Activated CD4-positive, alpha-beta T cell treated with anti-CD3 and anti-CD28 coated beads, Interleukin-2, amount 50 U/mL, for 1 hour (primary cell): ENCODE measurements around the gene CXXC1.
"Not testable (repeated sequence)": the region's sequence is repeated elsewhere in the genome, so short reads cannot be mapped to it uniquely, and the experiment has no call there.

ENCODE experiments used
- DNase-seq: peaks from one replicate; pipeline ENCODE4 v3.0.0-alpha.2; 2020

CXXC1 gene

DNA sequence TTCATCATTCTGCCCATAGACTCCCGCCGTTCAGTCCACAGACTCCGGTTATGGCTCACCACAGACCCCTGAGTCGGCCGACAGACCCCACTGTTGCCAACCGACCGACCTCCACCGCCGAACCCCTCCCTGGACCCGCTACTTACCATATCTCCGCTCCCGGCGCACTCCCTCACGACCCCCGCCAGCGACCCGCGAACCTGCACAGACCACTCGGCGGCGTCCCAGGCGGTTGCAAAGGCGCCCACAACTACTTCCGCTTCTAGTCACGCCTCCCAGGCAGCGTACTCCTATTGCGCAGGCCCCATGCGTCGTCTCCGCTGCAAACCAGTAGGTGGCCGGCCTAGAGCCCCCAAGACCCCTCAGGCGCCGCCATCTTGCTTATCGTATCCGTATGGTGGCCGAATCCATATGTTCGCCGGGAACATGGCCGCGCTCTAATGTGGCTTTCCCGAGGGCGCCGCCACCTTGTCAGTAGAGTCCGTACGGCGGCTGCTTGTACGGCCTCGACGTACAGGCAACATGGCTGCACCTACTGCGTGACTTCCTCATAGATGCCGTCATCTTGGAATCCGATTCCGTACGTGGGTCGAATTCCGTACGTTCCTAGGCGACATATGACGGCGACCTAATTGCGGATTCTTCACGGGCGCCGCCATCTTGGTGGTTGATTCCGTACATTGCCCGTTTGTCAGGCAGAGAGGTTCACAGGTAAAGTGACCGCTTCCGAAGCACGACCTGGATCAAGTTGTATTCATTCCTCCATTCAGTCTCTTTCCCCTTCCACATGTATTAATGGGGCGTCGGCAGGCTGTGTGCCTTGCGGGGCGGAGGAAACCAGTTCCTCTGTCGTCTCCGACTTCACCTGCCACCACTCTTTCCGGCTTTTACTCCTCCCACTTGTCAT is at the start of gene CXXC1:
TSS of gene CXXC1 (minus strand) at position 252 of the 907 bp plus-strand sequence. CDS start at position 149, 103 bp downstream.
- DNase-seq, result peak; percentile 96

DNA sequence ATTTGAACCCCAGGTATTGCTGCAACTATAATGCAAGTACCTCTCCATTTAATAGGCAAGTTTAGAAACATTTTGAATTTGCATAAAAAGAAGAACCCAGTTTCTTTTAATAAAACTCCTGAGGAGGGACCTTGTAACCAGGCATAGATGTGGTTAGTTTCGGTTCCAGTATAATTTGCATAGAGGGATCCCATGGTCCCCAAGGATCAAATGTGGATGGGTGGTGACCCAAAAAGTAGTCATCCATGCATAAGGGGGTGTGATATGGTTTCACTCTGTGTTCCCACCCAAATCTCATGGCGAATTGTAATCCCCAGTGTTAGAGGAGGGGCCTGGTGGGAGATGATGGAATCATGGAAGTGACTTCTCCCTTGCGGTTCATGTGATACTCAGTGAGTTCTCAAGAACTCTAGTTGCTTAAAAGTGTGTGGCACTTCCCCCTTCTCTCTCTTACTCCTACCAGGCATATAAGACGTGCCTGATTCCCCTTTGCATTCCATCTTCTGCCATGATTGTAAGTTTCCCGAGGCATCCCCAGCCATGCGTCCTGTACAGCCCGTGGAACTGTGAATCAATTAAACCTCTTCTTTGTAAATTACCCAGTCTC is 47.2 kb upstream of the CXXC1 start:
- no peak for DNase-seq

GRCh38 chr18:50331691-50332090 is 44.2 kb upstream of the CXXC1 start:
- no peak for DNase-seq

DNA sequence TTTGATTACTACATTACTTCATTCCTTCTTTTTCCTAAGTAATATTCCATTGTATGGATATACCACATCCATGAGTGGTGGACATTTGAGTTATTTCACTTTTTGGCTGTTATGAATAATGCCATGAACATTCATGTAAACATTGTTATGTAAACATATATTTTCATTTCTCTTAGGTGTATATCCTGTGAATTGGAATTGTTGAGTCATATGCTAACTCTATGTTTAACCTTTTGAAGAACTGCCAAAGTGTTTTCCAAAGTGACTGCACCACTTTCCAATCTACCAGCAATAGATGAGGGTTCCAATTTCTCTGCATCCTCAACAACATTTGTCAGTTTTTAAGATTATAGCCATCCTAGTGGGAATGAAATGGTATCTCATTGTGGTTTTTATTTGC is 42.7 kb upstream of the CXXC1 start:
- no peak for DNase-seq

- no peak for DNase-seq
Observed at GRCh38 chr18:50327983-50328382, 40.5 kb upstream of the CXXC1 start.

- no peak for DNase-seq
Observed at GRCh38 chr18:50320719-50321118, 33.2 kb upstream of the CXXC1 start.

- no peak for DNase-seq
Observed at GRCh38 chr18:50315100-50315871, 27.8 kb upstream of the CXXC1 start.

GRCh38 chr18:50313873-50314460 is 26.5 kb upstream of the CXXC1 start:
- no peak for DNase-seq

- no peak for DNase-seq
Observed at GRCh38 chr18:50313031-50313607, 25.6 kb upstream of the CXXC1 start.

GRCh38 chr18:50312296-50313030 is 25.0 kb upstream of the CXXC1 start:
- DNase-seq, result no peak

- DNase-seq, result no peak
Observed at GRCh38 chr18:50311650-50312049, 24.2 kb upstream of the CXXC1 start.

- DNase-seq, result no peak
Observed at GRCh38 chr18:50310080-50310479, 22.6 kb upstream of the CXXC1 start.

DNA sequence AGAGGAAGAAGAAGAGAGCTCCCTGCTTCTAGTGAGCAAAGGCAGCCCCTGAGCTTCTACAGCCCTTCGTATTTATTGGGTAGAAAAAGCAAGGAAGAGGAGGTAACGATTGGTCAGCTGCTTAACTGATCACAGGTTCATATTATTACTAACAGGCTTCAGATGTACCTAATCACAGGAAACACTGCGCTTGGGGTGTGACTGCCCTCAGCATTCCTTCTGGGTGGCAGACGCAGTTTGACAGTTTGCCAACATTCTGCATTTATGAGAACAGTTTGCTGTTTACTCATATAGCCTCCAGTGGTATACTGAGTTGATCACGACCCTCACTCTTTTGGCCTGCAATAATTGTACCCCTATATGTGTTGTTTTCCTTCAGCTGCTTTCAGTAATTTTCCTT is 21.4 kb upstream of the CXXC1 start:
- DNase-seq, result not testable (repeated sequence)

DNA sequence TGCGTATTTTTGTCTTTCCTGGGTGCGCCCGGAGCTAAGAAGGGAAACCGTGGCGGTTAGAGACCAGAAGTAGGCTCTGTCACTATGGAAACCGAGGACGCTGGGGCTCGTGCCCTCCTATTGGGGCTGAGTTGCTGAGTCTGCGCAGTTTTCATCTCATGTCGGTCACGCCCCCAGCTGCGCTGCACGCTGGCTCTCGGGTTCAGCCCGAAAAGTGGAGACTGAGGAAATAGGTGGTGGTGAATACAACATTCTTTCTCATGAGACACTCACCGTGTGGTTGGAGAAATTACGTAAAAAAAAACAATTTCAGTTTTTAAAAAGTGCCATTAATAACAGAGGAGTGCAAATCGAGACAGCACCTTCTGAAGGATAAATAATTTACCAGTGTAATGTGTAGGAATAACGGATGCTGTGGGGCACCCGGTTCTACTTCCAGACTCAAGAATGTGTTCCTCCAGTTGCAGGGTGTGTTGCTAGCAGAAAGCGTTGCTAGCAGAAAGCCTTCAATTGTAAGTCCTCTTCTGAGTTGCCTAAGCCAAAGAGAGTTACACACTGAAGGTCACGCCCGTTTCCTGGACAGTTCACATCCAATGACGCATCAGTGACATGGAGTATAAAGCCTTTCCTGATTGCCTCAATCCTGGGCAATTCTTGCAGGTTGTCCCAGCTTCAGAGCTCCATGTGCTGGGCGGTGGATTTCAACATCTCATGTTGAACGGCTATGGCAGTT is 20.4 kb upstream of the CXXC1 start:
- DNase-seq, result peak; percentile 90

DNA sequence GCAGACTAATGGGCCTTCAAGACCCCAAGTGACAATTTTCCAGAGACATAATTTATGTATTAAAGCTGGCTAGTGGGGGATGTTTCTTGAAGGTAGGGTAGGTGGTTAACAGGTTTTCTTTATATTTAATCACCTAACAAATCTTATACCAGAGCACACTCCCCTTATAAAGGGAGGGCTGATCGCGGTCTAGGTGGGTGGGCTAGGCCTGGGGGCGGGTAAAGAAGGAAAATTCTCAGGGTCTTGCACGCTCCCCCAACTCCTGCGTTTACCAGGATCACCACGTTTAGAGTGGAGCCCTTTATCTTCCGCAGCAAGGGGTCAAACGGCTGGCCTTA is 19.9 kb upstream of the CXXC1 start:
- no peak for DNase-seq

- DNase-seq, result no peak
Observed at GRCh38 chr18:50306944-50307343, 19.5 kb upstream of the CXXC1 start.

- no peak for DNase-seq
Observed at GRCh38 chr18:50301074-50301473, 13.6 kb upstream of the CXXC1 start.

DNA sequence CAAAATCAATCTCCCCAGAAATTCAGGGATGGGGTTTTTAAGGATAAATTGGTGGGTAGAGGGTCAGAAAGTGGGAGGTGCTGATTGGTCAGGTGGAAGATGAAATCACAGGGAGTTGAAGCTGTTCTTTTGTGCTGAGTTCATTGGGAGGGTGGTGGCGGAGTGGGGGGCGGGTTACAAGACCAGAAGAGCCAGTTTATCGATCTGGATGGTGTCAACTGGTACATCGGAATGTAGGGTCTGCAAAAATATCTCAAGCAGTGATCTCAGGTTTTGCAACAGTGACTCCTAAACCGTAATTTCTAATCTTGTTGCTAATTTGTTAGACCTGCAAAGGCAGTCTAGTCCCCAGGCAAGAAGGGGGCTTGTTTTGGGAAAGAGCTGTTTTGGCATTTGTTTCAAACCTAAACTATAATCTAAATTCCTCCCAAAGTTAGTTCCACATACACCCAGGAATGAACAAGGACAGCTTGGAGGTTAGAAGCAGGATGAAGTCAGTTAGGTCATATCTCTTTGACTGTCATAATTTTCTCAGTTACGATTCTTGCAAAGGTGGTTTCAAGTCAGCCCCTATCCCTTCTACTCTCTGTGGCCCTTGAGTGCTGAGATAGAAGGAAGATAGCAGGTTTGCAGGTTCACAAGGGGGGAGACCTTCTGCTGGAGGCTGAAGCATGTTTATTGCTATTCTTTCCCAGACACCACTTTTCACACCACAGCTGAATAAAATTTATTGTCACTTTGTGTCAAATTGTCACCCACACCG is 12.3 kb upstream of the CXXC1 start:
- no peak for DNase-seq

- DNase-seq, result no peak
Observed at GRCh38 chr18:50298443-50299284, 11.2 kb upstream of the CXXC1 start.
